Central memory CD8-positive, alpha-beta T cell (primary cell): ENCODE results near the gene LAMA2.

Source experiments
- ATAC-seq: fragments of 150-1000 bp; cut with Tn5 transposase; replicated peaks from 2 replicates; pipeline ENCODE4 v1.10.0; 2022; ENCODE audit warnings: mild to moderate bottlenecking, moderate FRiP score, moderate number of reproducible peaks; ENCODE audit not compliant: poor library complexity, severe bottlenecking; ENCODE audit errors: extremely low read depth
- DNase-seq, 2 donors: peaks; one replicate each; pipeline ENCODE4 v3.0.0; 2021; ENCODE audit warnings: low spot score in 2 of 2
- H3K27ac Mint-ChIP-seq: one replicate; pipeline ENCODE4 v1.8.0; 2022; ENCODE audit warnings: low read depth, mild to moderate bottlenecking, moderate library complexity, mixed read lengths
- H3K27me3 Mint-ChIP-seq: one replicate; pipeline ENCODE4 v1.8.0; 2022; ENCODE audit warnings: mixed read lengths
- H3K36me3 Mint-ChIP-seq: one replicate; pipeline ENCODE4 v1.8.0; 2022; ENCODE audit warnings: mild to moderate bottlenecking, moderate library complexity, mixed read lengths; ENCODE audit not compliant: insufficient read depth
- H3K4me1 Mint-ChIP-seq: one replicate; pipeline ENCODE4 v1.8.0; 2022; ENCODE audit warnings: mixed read lengths
- H3K4me3 Mint-ChIP-seq: one replicate; pipeline ENCODE4 v1.8.0; 2022; ENCODE audit warnings: mild to moderate bottlenecking, moderate library complexity, mixed read lengths
- H3K9me3 Mint-ChIP-seq: one replicate; pipeline ENCODE4 v1.8.0; 2022; ENCODE audit warnings: mixed read lengths

LAMA2 gene

DNA sequence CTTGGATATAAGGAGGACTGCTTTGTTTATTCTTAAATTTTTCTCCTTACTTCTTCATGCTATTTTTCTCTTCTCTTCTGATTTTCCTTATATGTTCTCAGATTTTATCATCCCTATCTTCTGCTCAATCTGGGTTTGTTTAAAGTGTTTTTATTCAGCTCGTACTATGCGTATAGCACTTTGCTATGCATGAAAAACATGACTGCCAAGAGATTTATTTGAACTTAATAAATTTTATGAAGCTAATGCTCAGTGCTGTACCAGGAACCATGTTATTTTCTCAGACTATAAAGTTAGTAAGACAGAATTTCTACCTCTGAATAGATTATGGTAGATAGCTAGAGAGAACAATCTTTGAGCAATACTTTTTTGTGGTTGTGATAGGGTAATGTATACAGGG lies 305.9 kb downstream of the LAMA2 start:
- H3K4me3 Mint-ChIP-seq: no peak overlapping the region
- no peak overlapping the region for H3K27ac Mint-ChIP-seq
- no peaks in the 10 kb centered on the region for H3K9me3 Mint-ChIP-seq
- H3K4me1 Mint-ChIP-seq: no peaks in the 10 kb centered on the region
- H3K27me3 Mint-ChIP-seq: peaks cover 14% of the 10 kb centered on the region
- ATAC-seq: no peak
- H3K36me3 Mint-ChIP-seq: no peaks in the 10 kb centered on the region
- no peak for DNase-seq

DNA sequence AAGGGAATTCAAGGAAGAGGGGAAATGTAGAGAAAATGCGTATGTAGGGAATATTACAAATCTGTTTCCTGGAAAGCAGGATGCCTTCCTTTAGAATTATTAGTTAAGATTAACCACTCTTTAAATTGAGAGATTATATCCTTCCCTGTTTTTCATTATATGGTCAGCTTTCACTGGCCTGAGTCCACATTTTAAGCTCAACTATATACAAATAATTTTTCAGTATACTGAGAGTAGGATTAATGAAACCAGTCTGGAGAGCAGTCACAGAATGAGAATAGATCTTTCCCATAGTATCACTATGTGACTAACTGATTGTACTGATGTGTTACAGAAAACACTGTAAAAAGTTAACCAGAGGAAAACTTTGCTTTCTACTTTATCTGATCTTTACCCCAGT lies 306.3 kb downstream of the LAMA2 start:
- H3K9me3 Mint-ChIP-seq: no peaks in the 10 kb centered on the region
- H3K27me3 Mint-ChIP-seq: peaks cover 14% of the 10 kb centered on the region
- no peaks in the 10 kb centered on the region for H3K4me1 Mint-ChIP-seq
- H3K4me3 Mint-ChIP-seq: no peak overlapping the region
- H3K36me3 Mint-ChIP-seq: no peaks in the 10 kb centered on the region
- DNase-seq (no peak), ATAC-seq (no peak)
- no peak overlapping the region for H3K27ac Mint-ChIP-seq

DNA sequence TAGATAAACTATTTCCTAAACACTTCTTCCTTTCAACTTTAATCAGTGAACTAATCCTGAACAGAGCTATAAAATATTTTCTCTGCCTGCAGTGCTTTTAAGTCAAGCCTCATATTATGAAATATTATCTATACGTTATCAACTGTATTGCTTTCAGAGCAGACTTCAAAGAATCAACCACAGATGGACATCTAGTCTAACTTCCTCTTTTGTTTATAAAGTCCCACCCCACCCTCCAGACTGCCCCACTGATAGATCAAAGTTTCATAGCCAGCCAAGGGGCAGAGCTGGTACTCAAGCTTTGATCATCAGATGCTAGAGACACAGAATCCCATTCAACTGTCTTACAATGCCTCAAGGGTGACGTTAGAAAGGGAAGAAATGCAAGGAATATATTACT lies 308.3 kb downstream of the LAMA2 start:
- DNase-seq: no peak
- no peak overlapping the region for H3K27ac Mint-ChIP-seq

DNA sequence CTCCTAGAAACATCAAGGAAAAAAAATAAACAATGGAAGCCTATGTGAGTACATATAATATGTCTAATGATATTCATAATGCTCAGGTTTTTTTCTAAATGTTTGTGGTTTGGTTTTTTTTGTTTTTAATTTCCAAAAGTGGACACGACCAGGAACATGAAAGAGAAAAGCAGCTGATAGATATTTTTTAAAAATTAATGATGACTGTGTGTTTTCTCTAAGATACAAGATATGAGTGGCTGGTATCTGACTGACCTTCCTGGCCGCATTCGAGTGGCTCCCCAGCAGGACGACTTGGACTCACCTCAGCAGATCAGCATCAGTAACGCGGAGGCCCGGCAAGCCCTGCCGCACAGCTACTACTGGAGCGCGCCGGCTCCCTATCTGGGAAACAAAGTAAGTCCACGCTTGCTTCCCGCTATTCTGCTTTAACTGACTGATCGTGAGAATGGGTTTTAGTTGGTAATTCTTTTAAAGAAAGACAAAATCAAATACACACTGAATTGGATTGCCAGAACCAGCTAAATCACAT lies 309.6 kb downstream of the LAMA2 start:
- H3K36me3 Mint-ChIP-seq: no peaks in the 10 kb centered on the region
- no peaks in the 10 kb centered on the region for H3K9me3 Mint-ChIP-seq
- H3K27ac Mint-ChIP-seq: no peak overlapping the region
- no peak overlapping the region for H3K4me3 Mint-ChIP-seq
- DNase-seq (no peak), ATAC-seq (no peak)
- no peaks in the 10 kb centered on the region for H3K4me1 Mint-ChIP-seq
- peaks cover 28% of the 10 kb centered on the region for H3K27me3 Mint-ChIP-seq

More for the DNA sequence above, 308.3 kb downstream of the LAMA2 start:
- Mint-ChIP-seq H3K36me3 (no peaks in the 10 kb centered on the region), H3K4me1 (no peaks in the 10 kb centered on the region), H3K27me3 (peaks cover 18% of the 10 kb centered on the region), H3K4me3 (no peak overlapping the region), H3K9me3 (no peaks in the 10 kb centered on the region)
- no peak for ATAC-seq

DNA sequence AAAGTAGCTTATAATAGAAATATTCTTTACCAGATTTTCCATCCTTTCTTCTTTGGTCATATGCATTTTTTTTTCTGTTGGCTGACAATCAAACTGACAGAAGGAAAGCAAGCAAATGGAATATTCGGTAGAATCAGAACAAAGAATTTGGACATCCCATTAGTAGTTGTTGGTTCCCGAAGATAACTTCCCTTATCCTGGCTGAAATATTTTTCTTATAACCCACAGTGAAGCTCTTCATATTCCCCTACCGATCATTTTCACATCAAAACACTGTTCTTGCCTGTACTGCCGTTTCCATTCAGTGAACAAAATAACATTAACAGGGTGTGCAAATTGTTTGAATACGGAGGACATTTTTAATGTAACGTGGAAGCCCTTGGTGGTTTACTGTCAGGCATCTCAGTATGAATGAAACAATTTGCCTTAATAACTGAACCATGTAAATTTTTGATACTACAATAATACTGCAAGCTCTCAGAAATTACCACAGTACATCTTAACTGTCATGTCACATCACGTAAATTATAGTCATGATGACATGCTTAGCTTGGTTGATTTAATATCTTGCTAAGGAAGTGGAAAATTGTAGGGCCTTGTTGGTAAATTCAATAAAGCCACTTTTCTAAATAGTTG lies 311.5 kb downstream of the LAMA2 start:
- H3K27me3 Mint-ChIP-seq: peaks cover 23% of the 10 kb centered on the region
- H3K27ac Mint-ChIP-seq: no peak overlapping the region
- no peak for ATAC-seq
- no peak for DNase-seq
- H3K4me3 Mint-ChIP-seq: no peak overlapping the region
- H3K36me3 Mint-ChIP-seq: no peaks in the 10 kb centered on the region
- no peaks in the 10 kb centered on the region for H3K9me3 Mint-ChIP-seq
- no peaks in the 10 kb centered on the region for H3K4me1 Mint-ChIP-seq

DNA sequence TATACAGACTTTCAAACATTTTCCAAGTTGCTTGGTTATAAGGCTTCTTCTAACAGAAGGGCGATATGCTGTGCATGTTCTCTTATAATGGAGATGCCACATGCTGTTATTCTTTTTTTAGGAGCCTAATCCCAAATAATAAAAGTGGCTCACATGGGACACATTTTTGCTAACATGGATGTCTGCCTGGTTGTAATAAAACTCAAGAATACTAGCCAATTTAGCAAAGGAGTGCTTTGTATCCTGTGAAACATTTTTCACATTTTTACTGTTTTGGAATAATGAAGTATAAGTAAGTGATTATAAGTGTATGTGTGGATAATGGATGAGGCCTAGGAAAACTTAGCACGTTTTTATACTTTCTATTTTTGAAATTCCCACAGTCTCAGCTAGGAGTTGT lies 312.2 kb downstream of the LAMA2 start:
- ATAC-seq (no peak), DNase-seq (no peak)
- H3K4me3 Mint-ChIP-seq: no peak overlapping the region
- no peak overlapping the region for H3K27ac Mint-ChIP-seq
- H3K36me3 Mint-ChIP-seq: no peaks in the 10 kb centered on the region
- H3K4me1 Mint-ChIP-seq: no peaks in the 10 kb centered on the region
- peaks cover 16% of the 10 kb centered on the region for H3K27me3 Mint-ChIP-seq
- H3K9me3 Mint-ChIP-seq: no peaks in the 10 kb centered on the region

DNA sequence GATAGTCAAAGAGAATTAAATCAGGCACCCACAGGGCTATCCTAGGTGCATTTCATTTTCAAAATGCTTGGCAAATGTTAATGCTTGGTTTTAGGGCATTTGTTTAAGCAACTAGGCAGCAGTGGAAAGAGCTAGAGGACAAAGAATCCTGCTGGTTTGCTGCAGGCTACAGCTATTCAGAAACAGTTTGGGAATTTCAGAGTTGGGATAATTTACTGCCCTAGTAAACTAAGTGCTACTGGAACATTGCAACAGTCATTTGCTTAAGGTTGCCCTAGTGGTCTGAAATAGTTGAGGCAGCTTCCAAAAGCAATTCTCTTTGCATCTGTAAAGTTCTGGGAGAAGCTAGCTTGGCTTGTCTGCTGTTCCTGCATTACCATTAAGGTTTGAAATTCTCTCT lies 312.7 kb downstream of the LAMA2 start:
- no peak overlapping the region for H3K27ac Mint-ChIP-seq
- no peaks in the 10 kb centered on the region for H3K36me3 Mint-ChIP-seq
- H3K9me3 Mint-ChIP-seq: no peaks in the 10 kb centered on the region
- no peaks in the 10 kb centered on the region for H3K4me1 Mint-ChIP-seq
- ATAC-seq (no peak), DNase-seq (no peak)
- no peak overlapping the region for H3K4me3 Mint-ChIP-seq
- H3K27me3 Mint-ChIP-seq: peaks cover 15% of the 10 kb centered on the region

DNA sequence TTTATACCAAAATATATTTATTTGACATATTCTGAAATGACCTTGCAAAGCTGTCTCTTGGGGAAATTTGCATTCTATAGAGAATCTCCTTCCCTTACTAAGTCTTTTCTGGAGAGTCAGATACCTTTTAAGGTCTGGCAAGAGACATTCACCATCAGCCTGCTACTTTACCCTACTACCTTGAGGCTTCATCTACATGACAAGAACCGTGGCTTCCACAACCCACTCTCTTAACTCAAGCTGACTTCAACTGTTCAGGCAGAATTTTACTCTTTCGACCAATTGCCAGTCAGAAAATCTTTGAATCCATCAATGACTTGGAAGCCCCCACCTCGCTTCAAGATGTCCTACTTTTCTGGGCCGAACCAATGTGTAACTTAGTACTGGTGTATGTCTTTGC lies 314.2 kb downstream of the LAMA2 start:
- peaks cover 25% of the 10 kb centered on the region for H3K27me3 Mint-ChIP-seq
- no peaks in the 10 kb centered on the region for H3K36me3 Mint-ChIP-seq
- ATAC-seq (no peak), DNase-seq (no peak)
- H3K27ac Mint-ChIP-seq: no peak overlapping the region
- H3K9me3 Mint-ChIP-seq: no peaks in the 10 kb centered on the region
- H3K4me1 Mint-ChIP-seq: no peaks in the 10 kb centered on the region
- H3K4me3 Mint-ChIP-seq: no peak overlapping the region

DNA sequence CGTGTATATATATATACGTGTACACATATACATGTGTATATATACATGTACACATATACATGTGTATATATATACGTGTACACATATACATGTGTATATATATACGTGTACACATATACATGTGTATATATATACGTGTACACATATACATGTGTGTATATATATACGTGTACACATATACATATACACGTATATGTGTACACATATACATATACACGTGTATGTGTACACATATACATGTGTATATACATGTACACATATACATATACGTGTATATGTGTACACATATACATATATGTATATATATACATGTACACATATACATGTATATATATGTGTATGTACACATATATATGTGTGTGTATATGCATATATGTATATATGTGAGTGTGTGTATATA lies 317.2 kb downstream of the LAMA2 start:
- Mint-ChIP-seq H3K27me3 (peaks cover 25% of the 10 kb centered on the region), H3K9me3 (no peaks in the 10 kb centered on the region), H3K36me3 (no peaks in the 10 kb centered on the region), H3K4me3 (no peak overlapping the region), H3K4me1 (no peaks in the 10 kb centered on the region), H3K27ac (no peak overlapping the region)
- no peak for ATAC-seq
- no peak for DNase-seq

DNA sequence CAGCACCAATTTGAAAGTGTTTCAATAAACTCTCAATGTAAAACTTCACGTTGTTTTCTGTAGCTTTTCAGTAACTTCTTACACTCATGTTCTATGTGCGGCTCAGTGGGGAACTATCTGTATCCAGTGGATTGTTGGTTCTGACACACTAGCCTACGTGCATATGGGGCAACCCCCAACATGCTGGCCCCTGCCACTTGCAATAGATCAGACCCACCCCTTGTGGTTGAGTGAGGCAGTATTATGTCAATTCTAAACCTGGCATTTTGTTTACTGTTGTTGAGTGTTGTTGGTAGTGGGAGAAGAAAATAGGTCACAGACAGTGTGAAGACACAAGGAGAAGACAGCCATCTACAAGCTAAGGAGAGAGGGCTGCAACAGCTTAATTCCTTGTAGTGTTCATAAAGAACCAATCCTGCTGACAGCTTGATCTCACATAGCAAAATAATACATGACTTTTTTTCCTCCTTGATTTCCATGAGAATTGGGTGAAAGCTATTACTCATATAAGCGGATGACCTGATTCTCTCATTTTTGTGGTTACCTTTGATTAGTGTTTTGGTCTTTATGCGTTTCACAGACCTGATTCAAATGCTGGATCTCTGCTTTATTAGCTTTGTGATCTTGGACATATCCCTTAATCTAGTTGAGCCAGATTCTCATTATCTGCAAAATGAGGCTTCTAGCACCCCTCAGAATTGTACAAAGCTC lies 320.4 kb downstream of the LAMA2 start:
- DNase-seq (no peak), ATAC-seq (no peak)
- H3K9me3 Mint-ChIP-seq: no peaks in the 10 kb centered on the region
- no peak overlapping the region for H3K27ac Mint-ChIP-seq
- H3K27me3 Mint-ChIP-seq: peaks cover 21% of the 10 kb centered on the region
- no peaks in the 10 kb centered on the region for H3K36me3 Mint-ChIP-seq
- H3K4me3 Mint-ChIP-seq: no peak overlapping the region
- no peaks in the 10 kb centered on the region for H3K4me1 Mint-ChIP-seq

DNA sequence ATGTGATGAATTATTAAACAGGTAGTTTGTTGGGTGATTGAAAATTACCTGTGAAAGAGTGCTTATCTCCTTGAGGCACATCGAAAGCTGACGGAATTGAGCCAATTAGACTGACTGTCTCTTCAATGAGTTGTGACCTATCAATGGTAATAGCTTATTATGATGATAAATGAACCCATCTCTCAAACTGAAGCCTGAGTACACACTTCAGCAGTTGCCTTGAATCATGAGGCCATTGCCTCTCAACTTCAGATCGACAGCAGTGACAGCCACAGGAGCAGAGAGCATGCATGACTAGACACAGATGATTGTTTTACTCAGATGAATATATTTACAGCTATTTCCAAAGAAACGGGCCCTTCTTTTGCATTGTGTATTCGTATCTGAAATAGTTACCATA lies 323.9 kb downstream of the LAMA2 start:
- Mint-ChIP-seq H3K4me3 (no peak overlapping the region), H3K4me1 (no peaks in the 10 kb centered on the region), H3K27ac (no peak overlapping the region), H3K36me3 (no peaks in the 10 kb centered on the region), H3K9me3 (no peaks in the 10 kb centered on the region), H3K27me3 (peaks cover 10% of the 10 kb centered on the region)
- no peak for DNase-seq
- ATAC-seq: no peak

DNA sequence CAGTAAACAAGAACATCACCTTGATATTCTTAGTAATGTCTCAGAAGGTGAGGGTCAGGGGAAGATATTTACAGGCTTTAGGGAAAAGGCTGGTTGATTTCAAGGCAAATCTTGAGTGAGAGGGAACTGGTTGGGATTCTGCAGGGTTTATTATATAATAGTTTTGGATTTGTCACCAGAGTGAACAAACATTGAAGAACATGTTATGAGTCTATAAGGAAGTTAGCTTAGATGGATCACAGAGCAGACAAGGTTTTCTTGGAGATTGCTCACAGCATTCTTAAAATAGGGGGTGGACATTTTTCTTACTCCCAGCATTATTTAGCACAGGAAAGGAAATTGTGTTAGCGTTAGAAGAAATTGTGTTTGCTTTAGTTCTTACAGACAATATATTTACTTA lies 324.9 kb downstream of the LAMA2 start:
- DNase-seq (no peak), ATAC-seq (no peak)
- Mint-ChIP-seq H3K9me3 (no peaks in the 10 kb centered on the region), H3K4me1 (no peaks in the 10 kb centered on the region), H3K27ac (no peak overlapping the region), H3K36me3 (no peaks in the 10 kb centered on the region), H3K4me3 (no peak overlapping the region), H3K27me3 (peaks cover 10% of the 10 kb centered on the region)

DNA sequence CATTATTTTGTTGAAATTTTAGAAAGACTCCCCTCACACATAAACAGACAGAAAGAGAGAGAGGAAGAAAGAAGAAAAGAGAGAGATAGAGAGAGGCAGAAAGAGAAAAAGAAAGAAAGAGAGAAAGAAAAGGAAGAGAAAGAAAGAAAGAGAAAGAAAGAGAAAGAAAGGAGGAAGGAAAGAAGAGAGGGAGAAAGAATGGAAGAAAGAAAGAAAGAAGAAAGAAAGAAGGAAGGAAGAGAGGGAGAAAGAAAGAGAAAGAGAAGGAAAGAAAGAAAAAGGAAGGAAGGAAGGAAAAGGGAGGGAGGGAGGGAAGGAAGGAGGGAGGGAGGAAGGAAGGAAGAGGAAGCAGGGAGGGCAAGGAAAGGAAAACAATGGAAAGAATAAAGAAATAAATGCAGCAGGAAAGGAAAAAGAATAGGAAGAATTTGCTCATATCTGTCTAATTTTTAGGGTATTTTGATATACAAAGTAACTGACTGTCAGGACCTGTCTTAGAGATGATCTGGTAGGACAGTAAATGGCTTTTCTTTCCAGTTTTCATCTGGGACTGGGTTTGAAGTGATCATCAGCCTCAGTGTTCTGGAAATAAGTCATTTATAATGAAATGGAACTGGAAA lies 325.6 kb downstream of the LAMA2 start:
- Mint-ChIP-seq H3K4me1 (no peaks in the 10 kb centered on the region), H3K9me3 (no peaks in the 10 kb centered on the region), H3K27me3 (peaks cover 10% of the 10 kb centered on the region), H3K36me3 (no peaks in the 10 kb centered on the region), H3K4me3 (no peak overlapping the region), H3K27ac (no peak overlapping the region)
- no peak for DNase-seq
- ATAC-seq: no peak
